BLaER1 treated with 17β-estradiol and CSF1 and Interleukin-3, amounts not matched to agents 10 nM and 100 nM (cell line): ENCODE data around the gene SCAPER.
"Not testable (repeated sequence)": the region's sequence is repeated elsewhere in the genome, so short reads cannot be mapped to it uniquely, and the experiment has no call there.

Source experiments
- H3K27ac ChIP-seq, 11 experiments: shearing (Covaris generic); formaldehyde crosslinking; 2 replicates each; pipeline ENCODE4 v1.8.1; 2022
- H3K27me3 ChIP-seq, 11 experiments: shearing (Covaris generic); formaldehyde crosslinking; 2 replicates each; pipeline ENCODE4 v1.8.1; 2022
- H3K36me3 ChIP-seq, 11 experiments: shearing (Covaris generic); formaldehyde crosslinking; 2 replicates each; pipeline ENCODE4 v1.8.1; 2022
- H3K4me1 ChIP-seq, 10 experiments: shearing (Covaris generic); formaldehyde crosslinking; 2 replicates each; pipeline ENCODE4 v1.8.1; 2022
- H3K4me2 ChIP-seq, 11 experiments: shearing (Covaris generic); formaldehyde crosslinking; 2 replicates each; pipeline ENCODE4 v1.8.1; 2022
- H3K4me3 ChIP-seq, 10 experiments: shearing (Covaris generic); formaldehyde crosslinking; 2 replicates each; pipeline ENCODE4 v1.8.1; 2022
- H3K9ac ChIP-seq, 11 experiments: shearing (Covaris generic); formaldehyde crosslinking; 2 replicates each; pipeline ENCODE4 v1.8.1; 2022
- H3K9me3 ChIP-seq, 11 experiments: shearing (Covaris generic); formaldehyde crosslinking; replicated peaks in 1 of 11; 2 replicates each; pipeline ENCODE4 v1.8.1; 2022
- H4K20me1 ChIP-seq, 11 experiments: shearing (Covaris generic); formaldehyde crosslinking; 2 replicates each; pipeline ENCODE4 v1.8.1; 2022
- Cebpa-rat ChIP-seq, 11 experiments: shearing (Covaris generic); IDR thresholded peaks; 2 replicates each; pipeline ENCODE4 v1.8.1; 2022

Gene SCAPER

DNA sequence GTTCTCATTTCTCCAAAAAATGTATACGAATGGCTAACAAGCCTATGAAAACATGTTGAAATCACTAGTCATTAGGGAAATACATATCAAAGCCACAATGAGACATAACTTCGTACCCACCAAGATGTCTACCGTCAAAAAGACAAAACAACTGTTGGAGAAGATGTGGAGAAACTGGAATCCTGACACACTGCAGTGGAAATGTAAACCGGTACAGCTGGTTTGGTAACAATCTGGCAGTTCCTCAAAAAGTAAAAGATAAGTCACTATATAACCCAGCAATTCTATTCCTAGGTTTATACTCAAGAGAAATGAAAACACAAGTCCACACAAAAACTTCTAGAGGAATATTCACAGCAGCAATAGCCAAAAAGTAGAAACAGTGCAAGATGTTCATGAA lies 7.0 kb downstream of the SCAPER start:
- peaks cover 0 to 30% (median 11%) of the 10 kb centered on the region in 11 experiments; a peak in 10 of 22 replicates for H3K36me3 ChIP-seq
- H3K4me1 ChIP-seq = peaks cover 6 to 9% (median 7%) of the 10 kb centered on the region in 10 experiments
- H3K4me3 ChIP-seq = no peak overlapping the region
- no peak overlapping the region for H3K4me2 ChIP-seq
- no peaks in the 10 kb centered on the region for H4K20me1 ChIP-seq
- H3K27ac ChIP-seq = no peak overlapping the region
- H3K9me3 ChIP-seq = peaks cover 20 to 36% (median 27%) of the 10 kb centered on the region in 11 experiments
- H3K9ac ChIP-seq = no peak overlapping the region
- no peak for TF ChIP-seq Cebpa-rat (IDR thresholded peaks at IDR 0.05)
- no peaks in the 10 kb centered on the region for H3K27me3 ChIP-seq

DNA sequence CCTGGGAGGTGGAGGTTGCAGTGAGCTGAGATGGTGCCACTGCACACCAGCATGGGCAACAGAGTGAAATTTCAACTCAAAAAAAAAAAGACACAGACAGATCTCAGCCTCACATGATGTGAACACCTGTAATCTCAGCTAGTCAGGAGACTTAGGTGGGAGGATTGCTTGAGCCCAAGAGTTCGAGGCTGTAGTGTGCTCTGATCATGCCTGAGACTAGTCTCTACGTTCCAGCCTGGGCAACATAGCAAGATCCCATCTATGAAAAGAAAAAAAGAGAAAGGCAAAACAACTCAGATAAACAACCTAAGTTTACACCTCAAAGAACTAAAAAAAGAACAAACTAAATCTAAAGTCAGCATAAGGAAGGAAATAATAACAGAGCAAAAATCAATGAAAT lies 11.0 kb downstream of the SCAPER start:
- no peak overlapping the region for H3K4me2 ChIP-seq
- H4K20me1 ChIP-seq = no peaks in the 10 kb centered on the region
- H3K4me1 ChIP-seq = no peaks in the 10 kb centered on the region
- no peak overlapping the region for H3K4me3 ChIP-seq
- no peak overlapping the region for H3K9ac ChIP-seq
- H3K27me3 ChIP-seq = no peaks in the 10 kb centered on the region
- H3K9me3 ChIP-seq = peaks cover 38 to 52% (median 44%) of the 10 kb centered on the region in 11 experiments
- peaks cover 0 to 28% (median 12%) of the 10 kb centered on the region in 11 experiments; a peak in 11 of 22 replicates for H3K36me3 ChIP-seq
- TF ChIP-seq Cebpa-rat (IDR thresholded peaks at IDR 0.05) = no peak
- H3K27ac ChIP-seq = no peak overlapping the region

DNA sequence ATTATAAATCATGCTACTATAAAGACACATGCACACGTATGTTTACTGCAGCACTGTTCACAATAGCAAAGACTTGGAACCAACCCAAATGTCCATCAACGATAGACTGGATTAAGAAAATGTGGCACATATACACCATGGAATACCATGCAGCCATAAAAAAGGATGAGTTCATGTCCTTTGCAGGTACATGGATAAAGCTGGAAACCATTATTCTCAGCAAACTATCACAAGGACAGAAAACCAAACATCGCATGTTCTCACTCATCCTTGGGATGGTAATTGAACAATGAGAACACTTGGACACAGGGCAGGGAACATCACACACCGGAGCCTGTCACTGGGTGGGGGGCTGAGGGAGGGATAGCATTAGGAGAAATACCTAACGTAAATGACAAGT lies 12.3 kb downstream of the SCAPER start:
- not testable (repeated sequence) for H3K4me3 ChIP-seq, H3K4me1 ChIP-seq, H3K9ac ChIP-seq, H3K27ac ChIP-seq, H4K20me1 ChIP-seq, H3K27me3 ChIP-seq, H3K4me2 ChIP-seq
- Histone ChIP-seq H3K36me3 (peaks cover 0 to 22% (median 8%) of the 10 kb centered on the region in 11 experiments; a peak in 9 of 22 replicates), H3K9me3 (peaks cover 30 to 40% (median 33%) of the 10 kb centered on the region in 11 experiments)

DNA sequence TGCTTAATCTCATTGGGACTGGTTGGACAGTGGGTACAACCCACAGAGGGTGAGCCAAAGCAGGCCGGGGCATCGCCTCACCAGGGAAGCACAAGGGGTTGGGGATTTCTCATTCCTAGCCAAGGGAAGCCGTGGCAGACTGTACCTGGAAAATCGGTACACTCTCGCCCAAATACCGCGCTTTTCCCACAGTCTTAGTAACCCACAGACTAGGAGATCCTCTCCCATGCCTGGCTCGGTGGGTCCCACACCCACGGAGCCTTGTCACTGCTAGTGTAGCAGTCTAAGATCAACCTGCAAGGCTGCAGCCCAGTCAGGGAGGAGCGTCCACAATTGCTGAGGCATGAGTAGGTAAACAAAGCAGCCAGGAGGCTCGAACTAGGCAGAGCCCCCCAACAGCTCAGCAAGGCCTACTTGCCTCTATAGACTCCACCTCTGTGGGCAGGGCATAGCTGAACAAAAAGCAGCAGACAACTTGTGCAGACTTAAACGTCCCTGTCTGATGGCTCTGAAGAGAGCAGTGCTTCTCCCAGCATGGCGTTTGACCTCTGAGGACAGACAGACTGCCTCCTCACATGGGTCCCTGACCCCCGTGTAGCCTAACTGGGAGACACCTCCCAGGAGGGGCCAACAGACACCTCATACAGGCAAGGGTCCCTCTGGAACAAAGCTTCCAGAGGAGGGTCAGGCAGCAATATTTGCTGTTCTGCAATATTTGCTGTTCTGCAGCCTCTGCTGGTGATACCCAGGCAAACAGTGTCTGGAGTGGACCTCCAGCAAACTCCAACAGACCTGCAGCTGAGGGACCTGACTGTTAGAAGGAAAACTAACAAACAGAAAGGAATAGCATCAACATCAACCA lies 17.6 kb downstream of the SCAPER start:
- Histone ChIP-seq H3K9me3 (peaks cover 25 to 34% (median 29%) of the 10 kb centered on the region in 11 experiments), H3K36me3 (peaks cover 9 to 26% (median 14%) of the 10 kb centered on the region in 11 experiments; a peak in 16 of 22 replicates)
- H3K27me3 ChIP-seq, H4K20me1 ChIP-seq, H3K4me1 ChIP-seq, H3K4me3 ChIP-seq, H3K9ac ChIP-seq, H3K27ac ChIP-seq, H3K4me2 ChIP-seq: not testable (repeated sequence)

DNA sequence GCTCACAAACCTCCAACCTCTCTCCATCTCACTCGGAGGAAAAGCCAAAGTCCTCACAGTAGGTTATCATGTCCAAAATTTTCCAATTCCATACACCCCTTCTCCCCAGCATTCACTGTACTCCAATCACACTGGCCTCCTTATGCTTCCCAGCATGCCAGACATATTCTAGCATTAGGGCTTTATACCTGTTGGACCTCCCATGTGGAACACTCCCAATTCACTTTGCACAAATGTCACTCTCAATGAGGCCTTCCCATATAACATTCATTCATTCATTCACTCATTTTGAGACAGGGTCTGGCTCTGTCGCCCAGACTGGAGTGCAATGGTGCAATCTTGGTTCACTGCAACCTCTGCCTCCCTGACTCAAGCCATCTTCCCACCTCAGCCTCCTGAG lies 19.9 kb downstream of the SCAPER start:
- H3K4me1 ChIP-seq = peaks cover 0 to 11% (median 0%) of the 10 kb centered on the region in 10 experiments; a peak in 1 of 20 replicates
- H3K9me3 ChIP-seq = peaks cover 8 to 19% (median 14%) of the 10 kb centered on the region in 11 experiments; a peak in 20 of 22 replicates
- H3K4me2 ChIP-seq = no peak overlapping the region
- no peaks in the 10 kb centered on the region for H4K20me1 ChIP-seq
- H3K9ac ChIP-seq = no peak overlapping the region
- H3K27ac ChIP-seq = no peak overlapping the region
- TF ChIP-seq Cebpa-rat (IDR thresholded peaks at IDR 0.05) = no peak
- peaks cover 14 to 48% (median 30%) of the 10 kb centered on the region in 11 experiments; a peak in 19 of 22 replicates for H3K36me3 ChIP-seq
- H3K4me3 ChIP-seq = no peak overlapping the region
- no peaks in the 10 kb centered on the region for H3K27me3 ChIP-seq

DNA sequence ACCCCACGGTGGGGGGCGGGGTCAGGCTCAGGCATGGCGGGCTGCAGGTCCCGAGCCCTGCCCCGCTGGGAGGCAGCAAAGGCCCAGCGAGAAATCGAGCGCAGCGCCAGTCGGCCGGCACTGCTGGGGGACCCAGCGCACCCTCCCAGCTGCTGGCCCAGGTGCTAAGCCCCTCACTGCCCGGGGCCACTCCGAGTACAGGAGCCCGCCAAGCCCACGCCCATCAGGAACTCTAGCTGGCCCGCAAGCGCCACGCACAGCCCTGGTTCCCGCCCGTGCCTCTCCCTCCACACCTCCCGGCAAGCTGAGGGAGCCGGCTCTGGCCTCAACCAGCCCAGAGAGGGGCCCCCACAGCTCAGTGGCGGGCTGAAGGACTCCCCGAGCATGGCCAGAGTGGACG lies 29.2 kb downstream of the SCAPER start:
- Histone ChIP-seq H3K36me3 (peaks cover 12 to 37% (median 23%) of the 10 kb centered on the region in 11 experiments), H3K4me2 (no peak overlapping the region), H3K9ac (no peak overlapping the region), H3K27ac (no peak overlapping the region), H4K20me1 (no peaks in the 10 kb centered on the region), H3K4me1 (peaks cover 0 to 4% (median 0%) of the 10 kb centered on the region in 10 experiments; a peak in 1 of 20 replicates), H3K27me3 (no peaks in the 10 kb centered on the region), H3K4me3 (no peak overlapping the region), H3K9me3 (peaks cover 0 to 23% (median 16%) of the 10 kb centered on the region in 11 experiments; a peak in 14 of 22 replicates)
- no peak for TF ChIP-seq Cebpa-rat (IDR thresholded peaks at IDR 0.05)

DNA sequence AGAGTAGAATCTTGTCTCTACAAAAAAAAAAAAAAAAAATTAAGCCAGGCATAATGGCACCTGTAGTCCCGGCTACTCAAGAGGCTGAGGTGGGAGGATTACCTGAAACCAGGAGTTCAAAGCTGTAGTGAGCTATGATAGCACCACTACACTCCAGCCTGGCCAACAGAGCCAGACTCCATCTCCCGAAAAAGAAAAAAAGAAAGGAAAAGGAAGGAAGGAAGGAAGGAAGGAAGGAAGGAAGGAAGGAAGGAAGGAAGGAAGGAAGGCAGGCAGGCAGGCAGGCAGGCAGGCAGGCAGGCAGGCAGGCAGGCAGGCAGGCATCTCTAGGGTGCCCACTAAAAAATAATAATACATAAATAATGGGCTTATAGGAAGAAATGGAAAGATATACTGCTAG lies 32.1 kb downstream of the SCAPER start:
- not testable (repeated sequence) for H3K9ac ChIP-seq, H3K27ac ChIP-seq, H3K27me3 ChIP-seq, H4K20me1 ChIP-seq, H3K4me2 ChIP-seq, H3K4me1 ChIP-seq, H3K4me3 ChIP-seq
- peaks cover 0 to 24% (median 16%) of the 10 kb centered on the region in 11 experiments; a peak in 14 of 22 replicates for H3K9me3 ChIP-seq
- peaks cover 12 to 28% (median 20%) of the 10 kb centered on the region in 11 experiments for H3K36me3 ChIP-seq

- H3K9ac ChIP-seq = no peak overlapping the region
- H3K27me3 ChIP-seq = no peaks in the 10 kb centered on the region
- no peak overlapping the region for H3K4me2 ChIP-seq
- peaks cover 0 to 24% (median 16%) of the 10 kb centered on the region in 11 experiments; a peak in 14 of 22 replicates for H3K9me3 ChIP-seq
- H3K4me3 ChIP-seq = no peak overlapping the region
- no peak overlapping the region for H3K27ac ChIP-seq
- peaks cover 12 to 28% (median 20%) of the 10 kb centered on the region in 11 experiments for H3K36me3 ChIP-seq
- no peaks in the 10 kb centered on the region for H4K20me1 ChIP-seq
- no peak for TF ChIP-seq Cebpa-rat (IDR thresholded peaks at IDR 0.05)
- peaks cover 0 to 4% (median 0%) of the 10 kb centered on the region in 10 experiments; a peak in 1 of 20 replicates for H3K4me1 ChIP-seq
Observed at GRCh38 chr15:76871930-76872329, 33.2 kb downstream of the SCAPER start.

GRCh38 chr15:76868740-76869139 lies 36.4 kb downstream of the SCAPER start:
- Histone ChIP-seq H3K36me3 (peaks cover 0 to 7% (median 2%) of the 10 kb centered on the region in 11 experiments; a peak in 8 of 22 replicates), H3K9ac (no peak overlapping the region), H3K27ac (no peak overlapping the region), H3K27me3 (no peaks in the 10 kb centered on the region), H4K20me1 (no peaks in the 10 kb centered on the region), H3K4me2 (no peak overlapping the region), H3K4me1 (peaks cover 0 to 10% (median 0%) of the 10 kb centered on the region in 10 experiments; a peak in 2 of 20 replicates), H3K4me3 (no peak overlapping the region), H3K9me3 (peaks cover 0 to 16% (median 11%) of the 10 kb centered on the region in 11 experiments; a peak in 12 of 22 replicates)
- no peak for TF ChIP-seq Cebpa-rat (IDR thresholded peaks at IDR 0.05)
